WTC11 (cell line): ENCODE results near the gene SCIN. TPM values are rescaled to one million over a fixed set of nuclear protein-coding genes. Genes with fewer than 3 reads are reported as not detected.

Experiments used
- ATAC-seq: fragments of 200-7000 bp; cut with Tn5 transposase; 2 replicates; pipeline ENCODE4 v1.10.0; 2021; ENCODE audit warnings: mild to moderate bottlenecking, moderate library complexity
- CTCF ChIA-PET: fragments of 300-600 bp; sonication (Branson Sonifier 250); formaldehyde crosslinking; loops from one replicate; lab custom pipeline; 2021; ENCODE audit warnings: antibody characterized with exemption; lab: Charles Lee
- POLR2A ChIA-PET: fragments of 350-600 bp; sonication (Branson Sonifier 250); formaldehyde crosslinking; loops from one replicate; lab custom pipeline; 2021; ENCODE audit warnings: antibody characterized with exemption; lab: Charles Lee
- DNase-seq: peaks from one replicate; pipeline ENCODE4 v3.0.0; 2021; ENCODE audit warnings: low spot score
- H3K27ac Mint-ChIP-seq: 2 replicates; pipeline ENCODE4 v1.8.0; 2021; ENCODE audit warnings: mixed read lengths
- H3K27me3 Mint-ChIP-seq: 2 replicates; pipeline ENCODE4 v1.8.0; 2021; ENCODE audit warnings: low read depth, mild to moderate bottlenecking, moderate library complexity, mixed read lengths
- H3K36me3 Mint-ChIP-seq: 2 replicates; pipeline ENCODE4 v1.8.0; 2021; ENCODE audit warnings: mixed read lengths
- H3K4me1 Mint-ChIP-seq: 2 replicates; pipeline ENCODE4 v1.8.0; 2022; ENCODE audit warnings: mixed read lengths
- H3K4me3 Mint-ChIP-seq: 2 replicates; pipeline ENCODE4 v1.8.0; 2021; ENCODE audit warnings: mild to moderate bottlenecking, moderate library complexity, mixed read lengths
- H3K9me3 Mint-ChIP-seq: 2 replicates; pipeline ENCODE4 v1.8.0; 2021; ENCODE audit warnings: mixed read lengths
- AFF4 ChIP-seq: sonication (generic); formaldehyde crosslinking; IDR thresholded peaks from 2 replicates; pipeline ENCODE4 v1.8.1; 2023; ENCODE audit warnings: mild to moderate bottlenecking, missing genetic modification reagents, borderline replicate concordance
- CDX4 ChIP-seq: fragments of 250-450 bp; sonication (Bioruptor Pico); IDR thresholded peaks from 2 replicates; pipeline ENCODE4 v1.9.0; 2021; ENCODE audit warnings: moderate library complexity, mild to moderate bottlenecking, inconsistent platforms, borderline replicate concordance
- CREM ChIP-seq: sonication (generic); formaldehyde crosslinking; IDR thresholded peaks from 2 replicates; pipeline ENCODE4 v1.8.1; 2022; ENCODE audit warnings: mild to moderate bottlenecking, missing genetic modification reagents, moderate library complexity
- E2F5 ChIP-seq: sonication (generic); formaldehyde crosslinking; IDR thresholded peaks from 2 replicates; pipeline ENCODE4 v1.8.1; 2022; ENCODE audit warnings: mild to moderate bottlenecking, moderate library complexity, missing genetic modification reagents
- ELF4 ChIP-seq: sonication (generic); formaldehyde crosslinking; IDR thresholded peaks from 2 replicates; pipeline ENCODE4 v1.8.1; 2022; ENCODE audit warnings: low read depth, mild to moderate bottlenecking, moderate library complexity, missing genetic modification reagents
- FOXJ3 ChIP-seq: sonication (generic); formaldehyde crosslinking; IDR thresholded peaks from 2 replicates; pipeline ENCODE4 v1.9.0; 2021; ENCODE audit warnings: missing genetic modification reagents, mild to moderate bottlenecking, borderline replicate concordance
- FOXP1 ChIP-seq: sonication (generic); formaldehyde crosslinking; IDR thresholded peaks from 2 replicates; pipeline ENCODE4 v1.8.0; 2022; ENCODE audit warnings: missing genetic modification reagents, mild to moderate bottlenecking, moderate library complexity, borderline replicate concordance
- GRHL2 ChIP-seq: fragments of 250-450 bp; sonication (Bioruptor Pico); IDR thresholded peaks from 2 replicates; pipeline ENCODE4 v1.8.0; 2022; ENCODE audit warnings: mild to moderate bottlenecking, moderate library complexity; ENCODE audit not compliant: insufficient replicate concordance, severe bottlenecking
- MLX ChIP-seq: sonication (generic); formaldehyde crosslinking; IDR thresholded peaks from 2 replicates; pipeline ENCODE4 v1.8.1; 2023; ENCODE audit warnings: mild to moderate bottlenecking, missing genetic modification reagents, moderate library complexity
- MYBL2 ChIP-seq: sonication (generic); formaldehyde crosslinking; IDR thresholded peaks from 2 replicates; pipeline ENCODE4 v1.8.1; 2023; ENCODE audit warnings: mild to moderate bottlenecking, moderate library complexity, missing genetic modification reagents
- OVOL2 ChIP-seq: fragments of 250-450 bp; sonication (Bioruptor Pico); IDR thresholded peaks from 2 replicates; pipeline ENCODE4 v1.9.0; 2021; ENCODE audit warnings: mild to moderate bottlenecking, borderline replicate concordance
- PREB ChIP-seq: sonication (generic); formaldehyde crosslinking; IDR thresholded peaks from 2 replicates; pipeline ENCODE4 v1.8.1; 2022; ENCODE audit warnings: mild to moderate bottlenecking, missing genetic modification reagents, moderate library complexity, borderline replicate concordance
- SP1 ChIP-seq: sonication (generic); formaldehyde crosslinking; conservative IDR thresholded peaks from 2 replicates; pipeline ENCODE4 v1.8.1; 2022; ENCODE audit warnings: missing genetic modification reagents
- ZBTB43 ChIP-seq: sonication (generic); formaldehyde crosslinking; IDR thresholded peaks from 2 replicates; pipeline ENCODE4 v1.8.1; 2023; ENCODE audit warnings: mild to moderate bottlenecking, missing genetic modification reagents
- ZNF396 ChIP-seq: fragments of 250-450 bp; sonication (Bioruptor Pico); IDR thresholded peaks from 2 replicates; pipeline ENCODE4 v1.8.0; 2021; ENCODE audit warnings: mild to moderate bottlenecking, moderate library complexity, borderline replicate concordance
- ZNF423 ChIP-seq: fragments of 250-450 bp; sonication (Bioruptor Pico); IDR thresholded peaks from 2 replicates; pipeline ENCODE4 v2.1.2; 2022; ENCODE audit warnings: mild to moderate bottlenecking, moderate library complexity
- ZNF532 ChIP-seq: fragments of 250-450 bp; sonication (Bioruptor Pico); IDR thresholded peaks from 2 replicates; pipeline ENCODE4 v1.9.0; 2021; ENCODE audit warnings: mild to moderate bottlenecking, borderline replicate concordance
- total RNA-seq: library from RNA; stranded (reverse); gene quantifications from 3 replicates; pipeline ENCODE4 v1.2.3, GENCODE V29; 2021

SCIN gene
- total RNA-seq, 1 experiment from 2014 or later: 0.98 TPM

- Mint-ChIP-seq H3K4me1 (peaks cover 14% of the 10 kb centered on the region), H3K9me3 (peaks cover 19% of the 10 kb centered on the region), H3K36me3 (peaks cover 17% of the 10 kb centered on the region), H3K4me3 (no peak overlapping the region), H3K27ac (no peak overlapping the region), H3K27me3 (no peaks in the 10 kb centered on the region; the same call in 1 of the 2 replicates)
- CTCF ChIA-PET: interaction anchor here (1.8 kb wide), 1 partner anchor 19 kb away, joined by 8 read pairs; no protein-coding TSS in a partner anchor
- DNase-seq (no peak), ATAC-seq (no peak)
- TF ChIP-seq GRHL2 (CRISPR knock-in tag) (no peak), ZNF423 (no peak), FOXJ3 (CRISPR knock-in tag) (no peak), CREM (CRISPR knock-in tag) (no peak), ELF4 (CRISPR knock-in tag) (no peak), ZBTB43 (CRISPR knock-in tag) (no peak), FOXP1 (no peak), MYBL2 (no peak), PREB (no peak), ZNF396 (CRISPR knock-in tag) (no peak), ZNF532 (CRISPR knock-in tag) (no peak), OVOL2 (CRISPR knock-in tag) (no peak), E2F5 (CRISPR knock-in tag) (no peak), MLX (no peak), SP1 (CRISPR knock-in tag) (no peak), CDX4 (CRISPR knock-in tag) (no peak), AFF4 (no peak)
- POLR2A ChIA-PET: no interaction called here
Measured at GRCh38 chr7:12705878-12706277, 135.4 kb downstream of the SCIN start.
